ENCODE measurements around the gene ASB6.

DNA sequence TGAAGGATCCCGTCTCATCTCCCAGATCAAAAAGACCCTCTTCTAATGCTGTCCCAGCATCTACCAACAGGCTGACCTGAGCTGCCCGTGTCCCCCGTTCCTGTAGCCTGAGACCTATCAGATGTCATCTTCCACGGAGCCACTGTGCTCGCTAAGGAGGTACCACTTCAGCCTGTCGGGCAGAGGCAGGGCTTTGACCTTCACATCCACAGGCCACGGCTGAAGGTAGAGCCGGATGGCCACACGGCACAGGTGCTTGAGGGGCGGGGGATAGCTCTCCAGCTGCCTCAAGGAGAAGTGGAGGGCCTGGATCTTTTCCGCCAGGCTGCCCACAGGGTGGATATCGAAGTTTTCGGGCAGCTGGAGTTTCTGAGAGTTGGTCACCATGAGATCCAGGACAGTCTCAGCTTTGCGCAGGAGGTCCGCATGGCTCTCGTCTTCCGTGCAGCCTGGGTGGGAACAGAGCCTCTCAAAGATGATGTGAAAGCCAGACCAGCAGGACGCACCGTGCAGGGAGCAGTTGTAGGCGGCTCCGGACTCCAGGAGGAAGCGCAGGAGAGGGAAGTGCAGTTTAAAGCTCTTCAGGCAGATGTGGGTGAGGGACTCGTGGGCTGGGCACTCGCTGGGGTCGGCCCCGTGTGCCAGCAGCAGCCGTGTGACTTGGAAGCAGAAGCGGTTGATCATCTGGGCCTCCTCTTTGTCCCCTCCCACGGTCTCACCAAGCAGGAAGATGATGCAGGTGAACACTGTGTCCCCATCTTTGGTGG lies 4.1 kb downstream of the ASB6 start:
- TF ChIP-seq SP1 (IDR thresholded peaks at IDR 0.05) (no peak), NFRKB (IDR thresholded peaks at IDR 0.05) (no peak), BHLHE40 (IDR thresholded peaks at IDR 0.05; ENCODE audit: borderline replicate concordance) (no peak)
